GM12891 (cell line): ENCODE results near the gene PHF24.

ENCODE experiments used
- POLR2A ChIP-seq: IDR thresholded peaks from 2 replicates; pipeline ENCODE4 v1.6.1; 2011; ENCODE audit warnings: low read depth, low read length, control low read depth
- POLR2AphosphoS5 ChIP-seq: IDR thresholded peaks from 2 replicates; pipeline ENCODE4 v1.6.1; 2011; ENCODE audit warnings: low read depth, low read length, control low read depth

DNA sequence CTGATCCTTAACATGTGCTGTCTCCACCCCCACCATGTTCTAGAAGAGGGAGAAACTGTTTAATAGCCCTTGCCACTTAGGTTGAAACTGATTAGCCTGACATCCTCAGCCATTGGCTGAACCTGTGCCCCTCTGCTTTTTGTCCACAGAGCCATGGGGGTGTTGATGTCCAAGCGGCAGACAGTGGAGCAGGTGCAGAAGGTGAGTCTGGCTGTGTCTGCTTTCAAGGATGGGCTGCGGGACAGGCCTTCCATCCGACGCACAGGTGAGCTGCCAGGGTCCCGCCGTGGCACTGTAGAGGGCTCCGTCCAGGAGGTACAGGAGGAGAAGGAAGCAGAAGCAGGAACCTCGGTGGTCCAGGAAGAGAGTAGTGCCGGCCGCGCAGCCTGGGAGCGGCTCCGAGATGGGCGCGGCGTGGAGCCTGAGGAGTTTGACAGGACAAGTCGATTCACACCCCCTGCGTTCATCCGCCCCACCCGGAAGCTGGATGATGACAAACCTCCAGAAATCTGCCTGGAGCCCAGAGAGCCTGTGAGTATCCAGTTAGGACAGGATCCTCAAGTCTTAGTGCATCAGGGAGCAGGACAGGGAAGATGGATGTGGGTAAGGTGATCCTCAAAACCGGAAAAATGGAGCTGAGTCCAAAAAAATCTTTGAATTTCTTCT, 13.2 kb downstream of the PHF24 start:
- no peak for TF ChIP-seq POLR2AphosphoS5
- no peak for TF ChIP-seq POLR2A
